GM12892 (cell line): ENCODE data around the gene PIGC.

Source experiments
- DNase-seq: peaks from one replicate; pipeline ENCODE4 v3.0.0; 2011; ENCODE audit not compliant: insufficient read length
- FAIRE-seq: peaks from 2 replicates; lab custom pipeline; 2011; peaks lifted over from hg19 to GRCh38; lab: Jason Lieb, UNC
- POLR2A ChIP-seq: IDR thresholded peaks from 2 replicates; pipeline ENCODE4 v1.6.1; 2011; ENCODE audit warnings: low read depth, low read length, control low read depth
- POLR2AphosphoS5 ChIP-seq: IDR thresholded peaks from 2 replicates; pipeline ENCODE4 v1.6.1; 2011; ENCODE audit warnings: low read depth, low read length, control low read depth
- TAF1 ChIP-seq: IDR thresholded peaks from 2 replicates; pipeline ENCODE4 v1.6.1; 2011; ENCODE audit warnings: low read depth, mild to moderate bottlenecking, control low read depth, low read length, borderline replicate concordance

Gene PIGC

DNA sequence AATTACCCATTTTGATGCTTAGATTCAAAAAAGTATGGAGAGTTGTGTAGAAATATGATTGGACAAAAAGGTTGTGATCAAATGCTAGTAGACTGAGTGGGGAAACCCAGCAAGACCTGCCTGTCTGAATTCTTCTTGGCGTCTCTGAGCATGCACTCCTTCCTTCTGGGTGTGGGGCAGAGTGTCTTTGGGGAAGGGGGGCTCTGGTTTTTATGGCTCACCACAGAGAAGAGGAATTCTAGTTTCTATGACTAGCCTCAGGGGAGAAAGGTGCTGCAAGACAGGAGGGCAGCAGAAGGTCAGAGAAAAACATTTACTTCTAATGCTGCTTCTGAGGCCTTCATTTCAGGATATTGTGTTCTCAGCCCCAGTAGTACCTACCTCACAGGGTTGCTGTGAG, 33.9 kb upstream of the PIGC start:
- no peak for TF ChIP-seq TAF1
- TF ChIP-seq POLR2AphosphoS5: no peak
- no peak for TF ChIP-seq POLR2A
- DNase-seq (no peak), FAIRE-seq (no peak)

DNA sequence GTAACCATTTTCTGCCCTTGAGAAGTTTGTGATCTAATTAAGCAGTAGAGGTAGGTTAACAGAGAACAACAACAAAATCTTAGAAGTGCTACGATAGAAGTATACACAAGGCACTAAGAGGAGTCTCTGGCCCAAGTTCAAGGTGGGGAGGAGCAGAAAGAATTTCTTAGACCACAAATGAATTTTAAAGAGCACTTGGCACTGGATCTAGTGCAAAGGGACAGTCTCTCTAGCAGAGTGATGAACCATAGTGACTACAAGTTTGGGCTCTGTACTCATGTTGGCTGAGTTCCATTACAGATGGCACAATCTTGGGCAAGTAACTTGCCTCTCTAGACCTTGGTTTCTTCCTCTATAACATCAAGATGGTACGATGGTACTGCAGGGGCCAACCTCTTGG, 33.3 kb upstream of the PIGC start:
- TF ChIP-seq POLR2A: no peak
- no peak for TF ChIP-seq TAF1
- no peak for TF ChIP-seq POLR2AphosphoS5
- FAIRE-seq (no peak), DNase-seq (no peak)

DNA sequence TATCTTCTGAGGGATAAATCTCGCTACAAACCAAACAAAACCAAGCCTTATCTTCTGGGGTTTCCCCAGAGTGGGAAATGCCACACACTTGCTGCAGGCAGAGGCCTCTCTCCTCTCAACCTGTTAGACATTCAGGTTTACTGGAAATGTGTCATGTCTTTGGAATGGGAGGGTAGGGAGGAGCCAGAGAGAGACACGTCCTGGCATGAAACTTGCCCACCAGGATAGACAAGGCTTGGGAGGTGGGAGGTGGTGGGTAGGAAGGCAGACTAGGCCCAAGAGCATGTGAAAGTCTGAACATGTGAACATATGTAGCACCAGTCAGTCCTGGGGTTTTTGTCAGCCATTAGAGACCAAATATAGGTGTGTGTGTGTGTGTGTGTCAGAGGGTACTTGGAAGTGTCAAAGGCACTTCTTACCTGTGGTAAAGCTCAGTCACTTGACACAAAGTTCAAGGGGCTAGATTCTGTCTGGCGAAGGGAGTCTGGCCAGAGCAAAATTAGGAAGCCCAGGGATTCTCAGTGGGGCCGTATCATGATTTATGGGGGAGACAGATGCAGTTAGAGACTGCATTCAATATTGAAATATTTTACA, 32.4 kb upstream of the PIGC start:
- FAIRE-seq: no peak

DNA sequence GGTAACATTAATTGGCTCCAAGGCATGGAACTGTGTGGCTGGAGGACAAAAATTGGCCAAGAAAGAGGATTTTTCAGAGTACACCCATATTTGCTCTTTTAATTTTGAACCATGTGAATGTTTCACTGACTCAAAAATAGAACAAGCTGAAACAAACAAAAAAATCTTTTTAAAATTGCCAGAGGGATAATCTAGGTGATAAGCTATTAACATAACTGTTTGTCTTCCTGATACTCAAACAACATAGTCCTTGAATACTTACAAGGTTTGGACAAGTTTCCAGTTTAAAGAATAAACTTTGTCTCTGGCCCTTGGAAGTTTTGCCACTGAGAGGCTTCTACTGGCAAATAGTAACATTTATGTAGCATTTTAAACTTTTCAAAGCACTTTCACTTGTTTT, 30.0 kb upstream of the PIGC start:
- DNase-seq: no peak
- TF ChIP-seq POLR2AphosphoS5 (no peak), TAF1 (no peak), POLR2A (no peak)
- FAIRE-seq: no peak

More for the DNA sequence above, 32.4 kb upstream of the PIGC start:
- no peak for TF ChIP-seq POLR2AphosphoS5
- no peak for TF ChIP-seq TAF1
- TF ChIP-seq POLR2A: no peak
- no peak for DNase-seq

DNA sequence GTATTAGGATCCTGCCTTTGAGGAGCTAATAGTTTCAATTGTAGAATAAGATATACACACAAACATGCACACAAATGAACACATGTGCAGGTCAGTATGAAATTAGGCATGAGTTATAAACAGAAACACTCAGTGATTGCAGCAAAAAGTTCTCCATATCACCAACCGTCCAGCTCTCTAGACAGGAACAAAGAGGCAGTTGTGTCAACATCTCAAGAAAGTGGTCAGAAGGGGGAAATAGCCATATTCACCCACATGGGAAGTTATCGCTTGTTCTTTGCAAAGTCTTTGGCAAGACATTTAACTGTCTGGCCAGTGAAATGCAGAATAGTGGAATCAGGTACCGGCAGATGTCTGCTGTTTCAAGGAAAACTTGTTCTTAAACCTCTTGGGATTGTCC, 29.4 kb upstream of the PIGC start:
- FAIRE-seq (no peak), DNase-seq (no peak)
- no peak for TF ChIP-seq POLR2AphosphoS5
- TF ChIP-seq POLR2A: no peak
- TF ChIP-seq TAF1: no peak

DNA sequence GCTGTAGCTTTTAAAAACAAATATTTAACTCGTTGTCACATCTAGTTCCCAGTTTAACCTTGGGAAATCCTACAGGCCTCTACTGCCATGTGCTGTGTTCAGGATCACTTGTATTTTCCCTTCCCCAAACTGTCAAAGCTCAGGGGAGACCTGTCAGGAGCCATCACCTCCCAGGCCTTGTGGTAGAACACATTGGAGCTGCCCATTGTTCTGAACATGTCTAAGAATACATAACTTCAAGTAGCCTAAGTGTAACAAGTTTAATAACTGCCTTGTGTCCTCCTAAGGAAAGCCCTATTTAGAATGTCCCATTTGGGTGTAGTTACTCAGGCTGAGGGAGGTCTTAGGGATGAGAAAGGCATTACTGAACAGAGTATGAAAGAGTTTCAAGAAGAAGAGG, 28.6 kb upstream of the PIGC start:
- TF ChIP-seq POLR2A (no peak), POLR2AphosphoS5 (no peak), TAF1 (no peak)
- FAIRE-seq (no peak), DNase-seq (no peak)

DNA sequence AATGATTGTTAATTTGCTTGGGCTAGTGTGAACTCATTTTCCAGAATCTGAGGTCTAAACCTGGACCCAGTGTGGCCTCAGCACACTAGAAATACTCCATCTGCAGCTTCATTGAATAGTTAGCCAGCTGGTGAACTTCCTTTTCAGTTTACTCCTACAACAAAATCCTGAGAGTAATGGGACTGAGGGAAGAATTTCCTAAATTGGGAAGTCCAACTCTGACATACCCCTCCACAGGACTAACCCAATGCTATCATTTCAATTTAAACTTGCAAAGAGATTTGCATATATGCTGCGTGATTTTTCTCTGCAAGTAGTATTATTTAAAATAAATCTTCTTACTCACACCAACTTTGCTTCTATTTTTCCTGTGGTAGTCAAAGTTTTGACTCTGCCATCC, 27.8 kb upstream of the PIGC start:
- no peak for DNase-seq
- no peak for FAIRE-seq
- TF ChIP-seq POLR2AphosphoS5 (no peak), POLR2A (no peak), TAF1 (no peak)

DNA sequence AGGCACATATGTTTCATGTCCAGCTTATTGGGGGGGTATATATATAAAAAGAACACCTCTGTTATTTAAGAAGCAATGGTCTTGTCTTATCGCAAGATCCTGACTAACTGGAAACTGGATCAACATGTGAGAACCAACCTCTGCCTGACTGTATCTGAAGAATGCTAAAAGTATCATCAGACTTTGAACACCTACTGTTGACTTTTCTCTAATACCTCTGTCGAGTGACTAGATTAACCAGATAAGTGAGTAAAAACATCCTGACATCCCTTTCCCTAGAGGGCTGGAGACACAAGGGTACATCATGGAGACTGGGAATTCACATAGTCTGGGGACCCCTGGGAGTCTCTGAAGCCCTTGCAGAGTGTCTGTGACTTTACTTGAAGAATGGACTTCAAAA, 26.3 kb upstream of the PIGC start:
- FAIRE-seq (no peak), DNase-seq (no peak)
- TF ChIP-seq TAF1: no peak
- TF ChIP-seq POLR2AphosphoS5: no peak
- no peak for TF ChIP-seq POLR2A

DNA sequence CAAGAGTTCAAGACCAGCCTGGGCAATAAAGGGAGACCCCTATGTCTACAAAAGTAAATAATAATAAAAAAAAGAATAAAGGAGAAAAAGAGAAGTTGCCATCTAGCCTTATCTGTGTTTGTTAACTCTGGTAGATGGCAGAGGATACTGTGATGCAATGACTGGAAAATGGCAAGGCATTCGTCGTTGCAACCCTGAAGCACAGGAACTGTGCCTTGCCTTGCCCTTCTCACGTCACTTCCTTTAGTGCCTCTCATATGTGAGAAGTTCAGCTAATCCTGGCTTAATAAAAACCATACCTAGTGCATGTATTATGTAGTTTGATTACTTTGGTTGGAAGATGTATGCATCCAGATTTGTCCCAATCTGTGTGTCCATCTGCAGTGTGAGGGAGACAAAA, 25.8 kb upstream of the PIGC start:
- FAIRE-seq (no peak), DNase-seq (no peak)
- TF ChIP-seq POLR2A (no peak), TAF1 (no peak), POLR2AphosphoS5 (no peak)

DNA sequence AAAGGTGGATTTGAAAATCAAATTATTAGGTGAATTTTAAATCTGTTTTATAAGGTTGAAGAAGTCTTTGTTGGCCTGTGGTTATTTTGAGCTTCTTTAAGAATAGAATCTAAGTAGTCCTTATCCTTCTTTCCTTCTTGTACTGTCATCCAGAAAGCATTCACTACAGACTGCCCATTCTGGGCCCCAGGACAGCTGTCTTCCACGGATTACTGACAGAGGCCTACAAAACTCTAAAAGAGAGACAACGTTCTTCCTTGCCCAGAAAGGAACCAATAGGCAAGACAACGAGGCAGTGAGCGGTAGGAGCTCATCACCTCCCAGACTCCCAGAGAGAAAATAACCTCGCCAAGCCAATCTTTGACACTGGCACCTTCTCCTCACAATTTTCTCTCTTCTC, 24.4 kb upstream of the PIGC start:
- DNase-seq (no peak), FAIRE-seq (no peak)
- no peak for TF ChIP-seq TAF1
- no peak for TF ChIP-seq POLR2AphosphoS5
- no peak for TF ChIP-seq POLR2A

DNA sequence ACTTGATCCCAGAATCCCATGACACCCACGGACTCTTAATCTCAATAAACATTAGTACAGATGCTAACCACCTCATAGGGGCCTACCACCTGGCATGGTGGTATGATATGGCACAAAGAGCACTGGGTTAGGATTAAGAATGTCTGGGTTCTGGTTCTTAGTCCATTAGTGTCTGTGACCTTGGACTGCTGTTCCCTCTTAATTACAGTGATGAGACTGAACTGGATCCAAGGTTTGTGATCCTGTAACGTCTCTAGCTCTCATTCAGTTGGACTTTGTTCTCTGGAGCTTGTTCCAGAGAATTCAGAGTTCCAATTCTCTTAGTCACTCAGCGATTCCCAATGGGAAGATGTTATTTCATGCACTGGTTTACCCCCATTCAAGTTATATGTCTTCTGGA, 23.6 kb upstream of the PIGC start:
- TF ChIP-seq POLR2A (no peak), TAF1 (no peak), POLR2AphosphoS5 (no peak)
- no peak for FAIRE-seq
- DNase-seq: no peak

DNA sequence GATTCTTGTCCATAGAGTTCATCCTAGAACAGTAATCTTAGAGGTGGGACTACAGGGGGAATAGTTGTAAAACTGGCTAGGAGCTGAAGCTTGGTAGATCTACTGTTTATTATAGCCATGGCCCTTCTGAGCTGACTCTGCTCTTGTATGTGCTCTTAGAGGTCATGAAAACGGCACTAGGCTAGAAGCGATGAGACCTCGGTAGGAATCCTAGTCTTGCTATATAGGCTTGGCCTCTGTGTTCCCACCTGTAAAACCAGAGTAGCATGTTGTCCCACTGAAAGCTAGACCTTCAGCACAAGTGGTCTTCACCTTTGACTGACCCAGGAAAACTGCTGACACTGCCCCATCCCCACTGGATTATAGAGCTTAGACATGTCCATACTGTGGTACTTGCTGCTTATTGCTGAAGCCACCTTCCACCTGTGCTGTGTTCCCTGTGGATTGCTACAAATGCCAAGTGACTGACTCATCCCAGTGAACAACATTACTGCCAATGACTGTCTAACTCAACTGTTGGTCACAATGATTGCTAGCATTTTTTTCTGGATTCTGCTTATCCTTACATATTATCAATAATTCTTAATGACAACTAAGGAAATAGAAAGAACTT, 23.0 kb upstream of the PIGC start:
- FAIRE-seq (no peak), DNase-seq (no peak)

More for the DNA sequence above, 23.0 kb upstream of the PIGC start:
- no peak for TF ChIP-seq POLR2A
- TF ChIP-seq TAF1: no peak
- no peak for TF ChIP-seq POLR2AphosphoS5
